Upper lobe of left lung (tissue), 6 donors: ENCODE measurements around the gene KSR2. TPM values are rescaled to one million over a fixed set of nuclear protein-coding genes. Genes with fewer than 3 reads are reported as not detected.
"Not testable (repeated sequence)": the region's sequence is repeated elsewhere in the genome, so short reads cannot be mapped to it uniquely, and the experiment has no call there.

Experiments used
- ATAC-seq, 2 donors: fragments of 200-7000 bp; cut with Tn5 transposase; one replicate each; pipeline ENCODE4 v1.9.1; 2022; ENCODE audit warnings: mild to moderate bottlenecking in 2 of 2, moderate library complexity in 2 of 2; ENCODE audit not compliant: low FRiP score in 2 of 2
- DNase-seq, 2 donors: peaks; one replicate each; pipeline ENCODE4 v3.0.0-alpha.2; 2019 to 2020
- H3K27ac ChIP-seq, 4 donors: fragments of 200-600 bp; sonication (generic); one replicate each; pipeline ENCODE4 v1.5.1; 2016 to 2019
- H3K27me3 ChIP-seq, 4 donors: fragments of 200-600 bp; sonication (generic); one replicate each; pipeline ENCODE4 v1.5.1; 2017 to 2019
- H3K36me3 ChIP-seq, 4 donors: fragments of 200-600 bp; sonication (generic); one replicate each; pipeline ENCODE4 v1.5.1; 2016 to 2019
- H3K4me1 ChIP-seq, 4 donors: fragments of 200-600 bp; sonication (generic); one replicate each; pipeline ENCODE4 v1.5.1; 2018 to 2019
- H3K4me3 ChIP-seq, 4 donors: fragments of 200-600 bp; sonication (generic); one replicate each; pipeline ENCODE4 v1.5.1; 2017 to 2019; ENCODE audit warnings: mild to moderate bottlenecking in 2 of 4, moderate library complexity in 1 of 4
- H3K9me3 ChIP-seq, 4 donors: fragments of 200-600 bp; sonication (generic); one replicate each; pipeline ENCODE4 v1.5.1; 2018 to 2019
- CTCF ChIP-seq, 6 experiments: fragments of 450-650 bp in 4 of 6; fragments of 200-600 bp in 2 of 6; sonication (generic) in 2 of 6; IDR thresholded peaks; one replicate each; pipeline ENCODE4 v1.5.1; 2016 to 2019; ENCODE audit warnings: antibody characterized with exemption in 6 of 6
- EP300 ChIP-seq, 4 donors: sonication (generic); formaldehyde crosslinking; IDR thresholded peaks; one replicate each; pipeline ENCODE4 v1.5.1; 2017; ENCODE audit warnings: antibody characterized with exemption in 4 of 4, control low read depth in 2 of 4
- POLR2A ChIP-seq, 4 donors: fragments of 450-650 bp; IDR thresholded peaks; one replicate each; pipeline ENCODE4 v1.5.1; 2016 to 2017; ENCODE audit warnings: antibody characterized with exemption in 4 of 4, mild to moderate bottlenecking in 2 of 4
- POLR2AphosphoS5 ChIP-seq, 2 donors: sonication (generic); formaldehyde crosslinking; IDR thresholded peaks; one replicate each; pipeline ENCODE4 v1.5.1; 2017; ENCODE audit warnings: antibody characterized with exemption in 2 of 2
- WGBS, 2 donors: methylation state at CpG; one replicate each; pipeline ENCODE4 v1.1.5; 2017 to 2018; 5-methylcytosine and 5-hydroxymethylcytosine counted together
- total RNA-seq, 6 donors: library from RNA; depleted of rRNA in 4 of 6; stranded (reverse); fragments of >200 nt in 4 of 6; gene quantifications; one replicate each; pipeline versions ENCODE4 v1.1.0 to v1.2.1, GENCODE V29; 2016 to 2021
- donor health status: DM: no; HTN: no; CAD: no; lungs with moderate emphysema.
- donor health status: DM: no; HTN: yes; CAD: no; lungs with severe emphysema.

The KSR2 gene
- total RNA-seq, 6 donors from 2014 or later = 0.30 to 3.2 (median 0.85) TPM

- Histone ChIP-seq H3K9me3 (peaks cover 0 to 3% (median 0%) of the 10 kb centered on the region in 4 donors), H3K27ac (no peak overlapping the region), H3K36me3 (no peaks in the 10 kb centered on the region), H3K4me3 (no peak overlapping the region), H3K27me3 (no peaks in the 10 kb centered on the region), H3K4me1 (peaks cover 3 to 15% (median 6%) of the 10 kb centered on the region in 4 donors)
- 27 to 35% methylated on average over 20 to 29 of the region's 29 CpGs for WGBS, 2 donors
- DNase-seq (peak in 1 of 2 donors; percentile 65), ATAC-seq (no peak)
- no peak for TF ChIP-seq CTCF (IDR thresholded peaks at IDR 0.05)
- no peak for TF ChIP-seq POLR2A (IDR thresholded peaks at IDR 0.05)
- no peak for TF ChIP-seq EP300 (IDR thresholded peaks at IDR 0.05)
- TF ChIP-seq POLR2AphosphoS5 (IDR thresholded peaks at IDR 0.05) = no peak
Measured at GRCh38 chr12:117875744-117876435, 92.9 kb downstream of the KSR2 start.

- TF ChIP-seq CTCF (IDR thresholded peaks at IDR 0.05) (peak; percentile 69 to 87 (median 82)), EP300 (IDR thresholded peaks at IDR 0.05) (no peak)
- peaks cover 0 to 3% (median 0%) of the 10 kb centered on the region in 4 donors for H3K9me3 ChIP-seq
- ATAC-seq = peak; percentile 85 to 88
- DNase-seq = peak in 1 of 2 donors; percentile 61
- no peaks in the 10 kb centered on the region for H3K27me3 ChIP-seq
- no peak overlapping the region for H3K4me3 ChIP-seq
- H3K36me3 ChIP-seq = no peaks in the 10 kb centered on the region
- WGBS, 2 donors = 27% methylated on average over 18 to 19 of the region's 19 CpGs
- no peak overlapping the region for H3K27ac ChIP-seq
- H3K4me1 ChIP-seq = peaks cover 3 to 15% (median 6%) of the 10 kb centered on the region in 4 donors
Measured at GRCh38 chr12:117874842-117875434, 93.9 kb downstream of the KSR2 start.

- H3K36me3 ChIP-seq, H3K9me3 ChIP-seq, H3K27ac ChIP-seq, H3K4me3 ChIP-seq, ATAC-seq, H3K27me3 ChIP-seq, DNase-seq: not testable (repeated sequence)
- WGBS, 2 donors = 66 to 93% methylated on average over 3 of the region's 3 CpGs
- H3K4me1 ChIP-seq = peaks cover 3 to 15% (median 6%) of the 10 kb centered on the region in 4 donors
Measured at GRCh38 chr12:117874198-117874597, 94.6 kb downstream of the KSR2 start.

- peaks cover 3 to 15% (median 6%) of the 10 kb centered on the region in 4 donors for H3K4me1 ChIP-seq
- no peak for DNase-seq
- 67 to 78% methylated on average over 7 of the region's 7 CpGs for WGBS, 2 donors
- H3K36me3 ChIP-seq = no peaks in the 10 kb centered on the region
- TF ChIP-seq POLR2A (IDR thresholded peaks at IDR 0.05) = no peak
- no peak for TF ChIP-seq CTCF (IDR thresholded peaks at IDR 0.05)
- no peak for TF ChIP-seq EP300 (IDR thresholded peaks at IDR 0.05)
- ATAC-seq = no peak
- H3K4me3 ChIP-seq = no peak overlapping the region
- H3K27me3 ChIP-seq = no peaks in the 10 kb centered on the region
- H3K9me3 ChIP-seq = peaks cover 0 to 3% (median 0%) of the 10 kb centered on the region in 4 donors
- no peak overlapping the region for H3K27ac ChIP-seq
Measured at GRCh38 chr12:117872546-117873169, 96.1 kb downstream of the KSR2 start.

- Histone ChIP-seq H3K27me3 (no peaks in the 10 kb centered on the region), H3K9me3 (no peaks in the 10 kb centered on the region), H3K4me3 (no peak overlapping the region), H3K4me1 (no peaks in the 10 kb centered on the region), H3K36me3 (no peaks in the 10 kb centered on the region), H3K27ac (no peak overlapping the region)
- TF ChIP-seq POLR2AphosphoS5 (IDR thresholded peaks at IDR 0.05) = no peak
- TF ChIP-seq EP300 (IDR thresholded peaks at IDR 0.05) = no peak
- no peak for TF ChIP-seq POLR2A (IDR thresholded peaks at IDR 0.05)
- TF ChIP-seq CTCF (IDR thresholded peaks at IDR 0.05) = no peak
- WGBS, 2 donors = 80 to 84% methylated on average over 8 of the region's 8 CpGs
- ATAC-seq = no peak
- no peak for DNase-seq
Measured at GRCh38 chr12:117869551-117869950, 99.2 kb downstream of the KSR2 start.
